Stomach (tissue), 9 donors: ENCODE measurements around the gene DMXL2. TPM values are rescaled to one million over a fixed set of nuclear protein-coding genes. Genes with fewer than 3 reads are reported as not detected.
A peak's percentile ranks its signal among the peaks of the same experiment; 100 is the strongest.

ENCODE experiments used
- DNase-seq, 2 donors: peaks; one replicate each; pipeline versions ENCODE4 v3.0.0 to v3.0.0-alpha.2; 2013 to 2019
- H3K27ac ChIP-seq, 5 donors: fragments of 200-600 bp in 4 of 5; sonication (generic) in 4 of 5; one replicate each; pipeline ENCODE4 v1.5.1; 2013 to 2019; ENCODE audit warnings: mild to moderate bottlenecking in 1 of 5, moderate library complexity in 1 of 5
- H3K27me3 ChIP-seq, 3 donors: fragments of 200-600 bp; sonication (generic); one replicate each; pipeline ENCODE4 v1.5.1; 2017 to 2019; ENCODE audit warnings: mixed run types in 1 of 3
- H3K36me3 ChIP-seq, 4 donors: fragments of 200-600 bp; sonication (generic); 1 replicate in 3 of 4; 2 replicates in 1 of 4; pipeline ENCODE4 v1.5.1; 2016 to 2019
- H3K4me1 ChIP-seq, 4 donors: fragments of 200-600 bp; sonication (generic); one replicate each; pipeline ENCODE4 v1.5.1; 2016 to 2019
- H3K4me3 ChIP-seq, 4 donors: fragments of 200-600 bp; sonication (generic) in 3 of 4; one replicate each; pipeline ENCODE4 v1.5.1; 2016 to 2019; ENCODE audit warnings: mild to moderate bottlenecking in 1 of 4
- H3K9me3 ChIP-seq, 4 donors: fragments of 200-600 bp; sonication (generic); one replicate each; pipeline ENCODE4 v1.5.1; 2016 to 2019
- CTCF ChIP-seq, 7 experiments: fragments of 450-650 bp in 4 of 7; fragments of 200-600 bp in 3 of 7; sonication (generic) in 3 of 7; IDR thresholded peaks; one replicate each; pipeline ENCODE4 v1.5.1; 2016 to 2019; ENCODE audit warnings: antibody characterized with exemption in 7 of 7, control low read depth in 2 of 7, mild to moderate bottlenecking in 1 of 7
- EP300 ChIP-seq: sonication (generic); formaldehyde crosslinking; IDR thresholded peaks from one replicate; pipeline ENCODE4 v1.6.1; 2017; ENCODE audit warnings: antibody characterized with exemption
- POLR2A ChIP-seq, 4 donors: fragments of 450-650 bp; IDR thresholded peaks; one replicate each; pipeline ENCODE4 v1.6.1; 2016; ENCODE audit warnings: antibody characterized with exemption in 4 of 4, control low read depth in 2 of 4, mild to moderate bottlenecking in 1 of 4, moderate library complexity in 1 of 4
- POLR2AphosphoS5 ChIP-seq, 3 donors: sonication (generic); formaldehyde crosslinking; IDR thresholded peaks; one replicate each; pipeline ENCODE4 v1.6.1; 2016; ENCODE audit warnings: antibody characterized with exemption in 3 of 3
- WGBS, 5 donors: extraction: QIAGEN DNeasy Blood & Tissue Kit in 3 of 5; methylation state at CpG; one replicate each; pipeline versions ENCODE4 v1.1.5 to v1.1.7; 2013 to 2018; 5-methylcytosine and 5-hydroxymethylcytosine counted together
- intact Hi-C: fragments of 100-400 bp; cut with DNase I; formaldehyde crosslinking; loops from one replicate; pipeline ENCODE4 v1.15.1; 2023; ENCODE audit warnings: low total_unique reads
- polyA plus RNA-seq, 3 donors: library from polyadenylated mRNA; stranded (reverse); fragments of 200-250 nt; gene quantifications; one replicate each; pipeline ENCODE4 v1.2.3, GENCODE V29; 2013
- total RNA-seq, 5 donors: library from RNA; depleted of rRNA; stranded (reverse); fragments of >200 nt; gene quantifications; one replicate each; pipeline versions ENCODE4 v1.1.0 to v1.2.3, GENCODE V29; 2014 to 2016
- donor health status: healthy with polysubstance abuse.
- donor health status: Bipolar disorder and iron deficiency.
- donor health status: healthy.

The DMXL2 gene
- total and polyA plus RNA-seq, 8 donors: 4.9 to 78.4 (median 28.6) TPM

- intact Hi-C loops: no loop called here
- Histone ChIP-seq H3K4me3 (no peak overlapping the region), H3K9me3 (no peaks in the 10 kb centered on the region), H3K4me1 (peaks cover 0 to 13% (median 0%) of the 10 kb centered on the region in 4 donors), H3K27ac (no peak overlapping the region), H3K27me3 (no peaks in the 10 kb centered on the region), H3K36me3 (no peaks in the 10 kb centered on the region)
- TF ChIP-seq CTCF (IDR thresholded peaks at IDR 0.05) (no peak), EP300 (no peak), POLR2A (IDR thresholded peaks at IDR 0.05) (no peak), POLR2AphosphoS5 (IDR thresholded peaks at IDR 0.05) (no peak)
- WGBS, 5 donors: 25 to 44% (median 38%) methylated on average over 4 of the region's 4 CpGs
- DNase-seq: no peak
Measured at GRCh38 chr15:51641490-51642130, 19.0 kb upstream of the DMXL2 start.

GRCh38 chr15:51634591-51635198 lies 12.1 kb upstream of the DMXL2 start:
- H3K4me1 ChIP-seq: peaks cover 0 to 3% (median 0%) of the 10 kb centered on the region in 4 donors
- intact Hi-C loops: no loop called here
- no peaks in the 10 kb centered on the region for H3K9me3 ChIP-seq
- TF ChIP-seq POLR2AphosphoS5 (IDR thresholded peaks at IDR 0.05) (no peak), CTCF (IDR thresholded peaks at IDR 0.05) (no peak), POLR2A (IDR thresholded peaks at IDR 0.05) (no peak), EP300 (no peak)
- 36 to 64% (median 49%) methylated on average over 3 of the region's 3 CpGs for WGBS, 5 donors
- no peak overlapping the region for H3K4me3 ChIP-seq
- no peak overlapping the region for H3K27ac ChIP-seq
- H3K36me3 ChIP-seq: no peaks in the 10 kb centered on the region
- no peaks in the 10 kb centered on the region for H3K27me3 ChIP-seq
- DNase-seq: no peak

GRCh38 chr15:51629612-51630011 lies 7.0 kb upstream of the DMXL2 start:
- Histone ChIP-seq H3K4me3 (no peak overlapping the region), H3K4me1 (peaks cover 0 to 4% (median 0%) of the 10 kb centered on the region in 4 donors), H3K27me3 (no peaks in the 10 kb centered on the region), H3K36me3 (no peaks in the 10 kb centered on the region), H3K9me3 (no peaks in the 10 kb centered on the region), H3K27ac (peak overlapping the region in 2 of 5 donors; percentile 27 to 40)
- WGBS, 5 donors: 59 to 82% (median 79%) methylated on average over 1 of the region's 1 CpG
- intact Hi-C loops: no loop called here
- TF ChIP-seq EP300: no peak
- TF ChIP-seq POLR2AphosphoS5 (IDR thresholded peaks at IDR 0.05): no peak
- no peak for TF ChIP-seq POLR2A (IDR thresholded peaks at IDR 0.05)
- no peak for TF ChIP-seq CTCF (IDR thresholded peaks at IDR 0.05)
- DNase-seq: peak in 1 of 2 donors; percentile 25

GRCh38 chr15:51625236-51625635 lies 2.7 kb upstream of the DMXL2 start:
- intact Hi-C loops: no loop called here
- TF ChIP-seq EP300: no peak
- no peak for TF ChIP-seq POLR2A (IDR thresholded peaks at IDR 0.05)
- no peak for TF ChIP-seq CTCF (IDR thresholded peaks at IDR 0.05)
- TF ChIP-seq POLR2AphosphoS5 (IDR thresholded peaks at IDR 0.05): no peak
- 51 to 75% (median 64%) methylated on average over 1 of the region's 1 CpG for WGBS, 5 donors
- H3K4me1 ChIP-seq: peaks cover 19 to 35% (median 25%) of the 10 kb centered on the region in 4 donors
- no peak overlapping the region for H3K4me3 ChIP-seq
- H3K27me3 ChIP-seq: no peaks in the 10 kb centered on the region
- H3K27ac ChIP-seq: no peak overlapping the region
- H3K9me3 ChIP-seq: no peaks in the 10 kb centered on the region
- no peaks in the 10 kb centered on the region for H3K36me3 ChIP-seq
- DNase-seq: no peak
